Measurements from ENCODE around the gene KIF26B.

DNA sequence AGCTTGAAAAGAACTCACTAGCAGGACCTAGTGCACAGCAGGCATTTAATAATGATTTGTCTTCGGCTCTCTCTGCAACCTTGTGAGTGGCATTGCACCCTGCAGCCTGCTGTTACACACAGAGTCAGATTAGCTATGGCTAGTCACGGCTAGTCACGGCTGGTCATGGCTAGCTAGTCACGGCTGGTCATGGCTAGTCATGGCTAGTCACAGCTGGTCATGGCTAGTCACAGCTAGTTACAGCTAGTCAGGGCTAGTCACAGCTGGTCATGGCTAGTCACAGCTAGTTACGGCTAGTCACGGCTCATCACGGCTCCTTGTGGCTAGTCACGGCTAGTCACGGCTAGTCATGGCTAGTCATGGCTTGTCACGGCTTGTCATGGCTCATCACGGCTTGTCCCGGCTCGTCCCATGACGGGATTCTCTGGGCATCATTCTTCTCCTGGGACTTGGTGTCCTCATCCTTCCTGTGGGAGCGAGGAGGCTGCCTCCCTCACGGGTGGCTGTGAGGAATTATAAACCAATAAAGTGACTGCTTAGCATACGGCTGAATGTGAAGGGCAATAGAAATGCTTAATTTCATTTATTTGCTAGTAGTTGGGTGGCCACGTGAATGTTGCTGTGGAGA lies 12.5 kb upstream of the KIF26B start:
- TF ChIP-seq, protein P1, sequence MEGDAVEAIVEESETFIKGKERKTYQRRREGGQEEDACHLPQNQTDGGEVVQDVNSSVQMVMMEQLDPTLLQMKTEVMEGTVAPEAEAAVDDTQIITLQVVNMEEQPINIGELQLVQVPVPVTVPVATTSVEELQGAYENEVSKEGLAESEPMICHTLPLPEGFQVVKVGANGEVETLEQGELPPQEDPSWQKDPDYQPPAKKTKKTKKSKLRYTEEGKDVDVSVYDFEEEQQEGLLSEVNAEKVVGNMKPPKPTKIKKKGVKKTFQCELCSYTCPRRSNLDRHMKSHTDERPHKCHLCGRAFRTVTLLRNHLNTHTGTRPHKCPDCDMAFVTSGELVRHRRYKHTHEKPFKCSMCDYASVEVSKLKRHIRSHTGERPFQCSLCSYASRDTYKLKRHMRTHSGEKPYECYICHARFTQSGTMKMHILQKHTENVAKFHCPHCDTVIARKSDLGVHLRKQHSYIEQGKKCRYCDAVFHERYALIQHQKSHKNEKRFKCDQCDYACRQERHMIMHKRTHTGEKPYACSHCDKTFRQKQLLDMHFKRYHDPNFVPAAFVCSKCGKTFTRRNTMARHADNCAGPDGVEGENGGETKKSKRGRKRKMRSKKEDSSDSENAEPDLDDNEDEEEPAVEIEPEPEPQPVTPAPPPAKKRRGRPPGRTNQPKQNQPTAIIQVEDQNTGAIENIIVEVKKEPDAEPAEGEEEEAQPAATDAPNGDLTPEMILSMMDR (conservative IDR thresholded peaks at IDR 0.05; ENCODE audit: low read length) = no peak
- no peak for TF ChIP-seq EZH2phosphoT487 (IDR thresholded peaks at IDR 0.05; ENCODE audit: borderline replicate concordance)

All from Loucy (cell line).